Measurements from ENCODE around the gene CLDN18.

CLDN18 gene

DNA sequence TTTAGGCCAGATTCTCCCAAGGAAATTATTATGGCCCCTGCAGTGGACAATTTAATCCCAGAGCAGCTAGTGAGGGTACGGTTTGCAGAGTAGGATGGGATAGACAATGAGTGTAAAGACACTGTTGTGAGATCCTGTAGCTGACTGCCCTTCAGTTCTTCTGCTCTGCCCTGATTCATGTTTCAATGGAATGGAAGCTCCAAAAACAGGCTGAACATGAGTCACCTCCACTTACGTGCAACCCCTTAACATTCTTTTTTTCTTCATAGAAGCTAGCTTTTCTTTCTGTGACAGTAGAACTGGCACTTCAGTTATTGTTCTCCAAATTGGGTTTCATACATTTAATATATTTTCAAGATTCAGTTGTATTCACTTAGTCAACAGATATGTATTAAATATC is 32.1 kb downstream of the CLDN18 start:
- Histone ChIP-seq H3K9me3 (ENCODE audit: control insufficient read depth in 5 of 5, low read length in 5 of 5) (no peaks in the 10 kb centered on the region), H3K36me3 (ENCODE audit: control insufficient read depth in 5 of 5, insufficient read depth in 5 of 5, low read length in 5 of 5) (peaks cover 0 to 7% (median 3%) of the 10 kb centered on the region in 5 donors), H3K4me1 (ENCODE audit: control insufficient read depth in 5 of 5, insufficient read depth in 5 of 5, low read length in 5 of 5) (peaks cover 0 to 3% (median 0%) of the 10 kb centered on the region in 5 donors), H3K4me3 (ENCODE audit: low read depth in 1 of 5, low read length in 5 of 5) (no peak overlapping the region), H3K9ac (ENCODE audit: low read length in 5 of 5) (no peak overlapping the region), H3K27ac (ENCODE audit: low read depth, low read length) (no peak overlapping the region), H3K27me3 (ENCODE audit: control insufficient read depth in 5 of 5, insufficient read depth in 4 of 5, low read length in 5 of 5) (no peaks in the 10 kb centered on the region)

DNA sequence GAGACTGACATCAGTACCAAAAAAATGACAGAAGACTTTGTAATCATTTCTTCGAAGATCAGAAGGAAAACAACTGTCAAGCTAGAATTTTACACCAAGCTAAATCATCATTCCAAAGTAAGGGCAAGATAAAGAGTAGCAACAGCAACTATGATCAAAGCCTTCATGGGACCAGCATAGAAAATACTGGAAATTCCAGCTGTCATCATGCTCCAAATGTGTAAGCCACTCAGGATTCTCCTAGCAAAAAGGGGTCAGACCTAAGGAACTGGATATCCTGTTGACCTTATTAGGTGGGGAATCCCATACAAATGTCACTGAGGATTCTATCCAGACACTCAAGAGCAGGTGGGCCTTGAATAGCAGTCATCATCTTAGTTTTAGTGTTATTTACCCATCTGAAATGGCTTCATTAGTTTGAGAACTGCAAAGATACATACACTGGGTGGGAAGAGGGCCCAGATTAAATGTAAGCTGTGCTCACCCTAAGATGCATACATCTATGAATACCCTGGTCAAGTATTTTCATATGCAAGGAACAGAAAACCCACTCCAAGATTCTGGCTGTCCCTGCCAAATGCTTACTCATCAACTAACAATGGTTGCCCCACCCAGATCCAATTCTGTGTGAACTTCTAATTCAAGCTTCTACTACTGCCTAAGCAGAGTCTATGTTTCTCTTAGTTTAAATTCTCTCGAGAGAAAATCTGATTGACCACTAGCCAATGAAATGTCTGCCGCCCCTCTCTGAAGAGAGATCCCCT is 33.5 kb downstream of the CLDN18 start:
- no peak overlapping the region for H3K27ac ChIP-seq (ENCODE audit: low read depth, low read length)
- peaks cover 0 to 3% (median 0%) of the 10 kb centered on the region in 5 donors for H3K4me1 ChIP-seq (ENCODE audit: control insufficient read depth in 5 of 5, insufficient read depth in 5 of 5, low read length in 5 of 5)
- H3K27me3 ChIP-seq (ENCODE audit: control insufficient read depth in 5 of 5, insufficient read depth in 4 of 5, low read length in 5 of 5) = no peaks in the 10 kb centered on the region
- no peak overlapping the region for H3K4me3 ChIP-seq (ENCODE audit: low read depth in 1 of 5, low read length in 5 of 5)
- no peak overlapping the region for H3K9ac ChIP-seq (ENCODE audit: low read length in 5 of 5)
- peaks cover under 1 to 14% (median 10%) of the 10 kb centered on the region in 5 donors for H3K36me3 ChIP-seq (ENCODE audit: control insufficient read depth in 5 of 5, insufficient read depth in 5 of 5, low read length in 5 of 5)
- H3K9me3 ChIP-seq (ENCODE audit: control insufficient read depth in 5 of 5, low read length in 5 of 5) = no peaks in the 10 kb centered on the region

DNA sequence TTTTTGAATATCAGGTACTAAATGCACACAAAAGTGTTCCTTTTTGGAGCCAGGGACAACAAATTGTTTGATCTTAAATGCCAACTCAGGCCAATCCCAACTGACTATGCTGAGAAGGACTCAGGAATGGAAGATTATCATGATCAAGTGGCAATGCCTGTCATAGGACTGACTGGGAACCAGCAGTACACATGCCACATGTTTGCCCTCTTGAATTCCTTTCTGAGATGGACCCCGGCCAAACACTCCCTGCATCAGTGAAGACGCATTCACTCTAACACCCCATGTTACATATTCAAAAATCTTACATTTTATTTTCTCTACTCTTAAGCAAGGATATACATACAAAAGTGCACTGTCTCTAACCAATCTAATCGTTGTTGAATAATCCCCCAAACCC is 36.1 kb downstream of the CLDN18 start:
- Histone ChIP-seq H3K9me3 (ENCODE audit: control insufficient read depth in 5 of 5, low read length in 5 of 5) (no peaks in the 10 kb centered on the region), H3K27me3 (ENCODE audit: control insufficient read depth in 5 of 5, insufficient read depth in 4 of 5, low read length in 5 of 5) (no peaks in the 10 kb centered on the region), H3K4me3 (ENCODE audit: low read depth in 1 of 5, low read length in 5 of 5) (no peak overlapping the region), H3K4me1 (ENCODE audit: control insufficient read depth in 5 of 5, insufficient read depth in 5 of 5, low read length in 5 of 5) (peaks cover 0 to 3% (median 0%) of the 10 kb centered on the region in 5 donors), H3K36me3 (ENCODE audit: control insufficient read depth in 5 of 5, insufficient read depth in 5 of 5, low read length in 5 of 5) (peaks cover 10 to 24% (median 14%) of the 10 kb centered on the region in 5 donors), H3K27ac (ENCODE audit: low read depth, low read length) (no peak overlapping the region), H3K9ac (ENCODE audit: low read length in 5 of 5) (no peak overlapping the region)

DNA sequence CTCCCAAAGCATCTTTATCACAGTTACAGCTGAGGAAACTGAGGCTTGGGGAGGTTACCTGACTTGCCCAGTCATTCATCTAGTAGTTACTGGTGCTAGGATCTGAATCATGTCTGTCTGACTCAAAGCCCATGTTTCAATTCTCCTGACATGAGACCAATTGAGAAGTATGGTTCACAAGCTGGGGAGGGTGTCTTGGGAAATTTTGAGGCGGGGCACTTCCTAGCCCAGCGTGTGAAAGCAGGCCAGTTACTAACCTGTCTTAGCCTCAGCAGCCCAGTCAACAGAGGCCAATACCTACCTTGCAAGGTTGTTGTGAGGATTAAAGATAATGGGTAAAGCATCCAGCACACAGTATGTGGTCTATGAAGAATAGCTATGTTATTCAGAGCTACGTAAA is 37.0 kb downstream of the CLDN18 start:
- Histone ChIP-seq H3K9ac (ENCODE audit: low read length in 5 of 5) (no peak overlapping the region), H3K4me1 (ENCODE audit: control insufficient read depth in 5 of 5, insufficient read depth in 5 of 5, low read length in 5 of 5) (peaks cover 0 to 3% (median 0%) of the 10 kb centered on the region in 5 donors), H3K4me3 (ENCODE audit: low read depth in 1 of 5, low read length in 5 of 5) (no peak overlapping the region), H3K36me3 (ENCODE audit: control insufficient read depth in 5 of 5, insufficient read depth in 5 of 5, low read length in 5 of 5) (peaks cover 10 to 28% (median 16%) of the 10 kb centered on the region in 5 donors), H3K27ac (ENCODE audit: low read depth, low read length) (no peak overlapping the region), H3K9me3 (ENCODE audit: control insufficient read depth in 5 of 5, low read length in 5 of 5) (no peaks in the 10 kb centered on the region), H3K27me3 (ENCODE audit: control insufficient read depth in 5 of 5, insufficient read depth in 4 of 5, low read length in 5 of 5) (no peaks in the 10 kb centered on the region)

DNA sequence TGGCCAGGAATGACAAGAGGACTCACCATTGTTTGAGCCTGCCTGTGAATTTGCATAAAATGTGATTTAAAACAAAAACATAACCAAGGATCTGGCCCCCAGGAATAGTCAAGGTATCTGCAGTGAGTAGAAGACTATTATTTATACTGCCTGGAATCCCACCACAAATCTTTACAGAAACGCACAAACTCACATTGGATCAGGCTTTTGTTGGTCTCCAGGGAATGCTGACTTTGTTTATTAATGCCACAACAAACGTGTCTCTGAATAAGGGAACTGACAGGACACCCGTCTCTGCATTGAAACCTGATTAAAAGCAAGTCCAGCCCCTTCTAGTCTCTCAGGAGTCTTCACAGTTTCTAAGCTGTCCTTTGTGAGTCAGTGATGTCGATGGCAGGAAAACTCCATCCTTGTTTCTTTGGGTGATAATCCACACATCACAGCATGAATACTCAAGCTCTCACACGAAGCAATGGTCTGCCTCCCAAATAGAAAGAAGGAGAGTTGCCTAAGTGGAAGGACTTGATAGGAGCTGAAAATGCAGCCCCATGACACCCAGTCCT is 37.7 kb downstream of the CLDN18 start:
- H3K4me3 ChIP-seq (ENCODE audit: low read depth in 1 of 5, low read length in 5 of 5) = no peak overlapping the region
- H3K27ac ChIP-seq (ENCODE audit: low read depth, low read length) = no peak overlapping the region
- no peaks in the 10 kb centered on the region for H3K9me3 ChIP-seq (ENCODE audit: control insufficient read depth in 5 of 5, low read length in 5 of 5)
- H3K9ac ChIP-seq (ENCODE audit: low read length in 5 of 5) = no peak overlapping the region
- peaks cover 0 to 3% (median 0%) of the 10 kb centered on the region in 5 donors for H3K4me1 ChIP-seq (ENCODE audit: control insufficient read depth in 5 of 5, insufficient read depth in 5 of 5, low read length in 5 of 5)
- H3K36me3 ChIP-seq (ENCODE audit: control insufficient read depth in 5 of 5, insufficient read depth in 5 of 5, low read length in 5 of 5) = peaks cover 10 to 34% (median 16%) of the 10 kb centered on the region in 5 donors
- no peaks in the 10 kb centered on the region for H3K27me3 ChIP-seq (ENCODE audit: control insufficient read depth in 5 of 5, insufficient read depth in 4 of 5, low read length in 5 of 5)

DNA sequence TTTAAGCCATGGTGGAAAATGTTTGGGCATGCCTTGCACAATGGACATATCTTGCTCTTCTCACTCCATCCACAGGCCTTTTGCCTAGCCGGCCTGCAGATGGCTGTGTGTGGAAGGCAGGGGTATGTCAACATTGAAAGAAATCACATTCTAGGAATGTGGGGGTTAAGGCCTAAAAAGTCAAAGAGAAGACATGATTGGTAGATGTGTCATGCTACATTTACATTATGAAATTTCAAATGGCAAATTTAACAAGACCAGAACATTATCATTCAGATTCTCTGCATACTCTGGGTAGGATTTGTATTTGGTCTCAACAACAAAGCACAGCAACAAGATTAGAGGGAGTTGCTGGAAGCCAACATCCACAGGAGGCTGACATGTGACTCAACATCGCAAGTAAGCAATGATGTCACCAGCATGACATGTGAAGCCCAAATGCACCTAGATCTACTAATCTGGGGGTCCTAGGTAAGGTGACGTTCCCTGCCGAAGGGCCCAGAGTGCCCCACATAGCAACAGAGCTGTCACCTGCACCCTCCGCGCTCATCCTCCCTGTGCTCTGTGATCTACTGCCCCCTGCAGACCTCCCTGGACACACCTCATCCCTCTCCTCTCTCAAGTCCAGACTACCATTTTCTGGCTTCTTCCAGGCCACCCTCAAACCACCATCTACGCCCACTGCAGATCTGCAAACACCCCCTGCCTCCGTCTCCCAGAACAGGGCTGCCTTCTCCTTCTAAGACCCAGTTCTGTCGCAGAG is 39.4 kb downstream of the CLDN18 start:
- H3K27ac ChIP-seq (ENCODE audit: low read depth, low read length) = no peak overlapping the region
- no peak overlapping the region for H3K4me3 ChIP-seq (ENCODE audit: low read depth in 1 of 5, low read length in 5 of 5)
- H3K9ac ChIP-seq (ENCODE audit: low read length in 5 of 5) = no peak overlapping the region
- peaks cover 15 to 37% (median 21%) of the 10 kb centered on the region in 5 donors for H3K36me3 ChIP-seq (ENCODE audit: control insufficient read depth in 5 of 5, insufficient read depth in 5 of 5, low read length in 5 of 5)
- H3K4me1 ChIP-seq (ENCODE audit: control insufficient read depth in 5 of 5, insufficient read depth in 5 of 5, low read length in 5 of 5) = no peaks in the 10 kb centered on the region
- no peaks in the 10 kb centered on the region for H3K9me3 ChIP-seq (ENCODE audit: control insufficient read depth in 5 of 5, low read length in 5 of 5)
- H3K27me3 ChIP-seq (ENCODE audit: control insufficient read depth in 5 of 5, insufficient read depth in 4 of 5, low read length in 5 of 5) = no peaks in the 10 kb centered on the region

DNA sequence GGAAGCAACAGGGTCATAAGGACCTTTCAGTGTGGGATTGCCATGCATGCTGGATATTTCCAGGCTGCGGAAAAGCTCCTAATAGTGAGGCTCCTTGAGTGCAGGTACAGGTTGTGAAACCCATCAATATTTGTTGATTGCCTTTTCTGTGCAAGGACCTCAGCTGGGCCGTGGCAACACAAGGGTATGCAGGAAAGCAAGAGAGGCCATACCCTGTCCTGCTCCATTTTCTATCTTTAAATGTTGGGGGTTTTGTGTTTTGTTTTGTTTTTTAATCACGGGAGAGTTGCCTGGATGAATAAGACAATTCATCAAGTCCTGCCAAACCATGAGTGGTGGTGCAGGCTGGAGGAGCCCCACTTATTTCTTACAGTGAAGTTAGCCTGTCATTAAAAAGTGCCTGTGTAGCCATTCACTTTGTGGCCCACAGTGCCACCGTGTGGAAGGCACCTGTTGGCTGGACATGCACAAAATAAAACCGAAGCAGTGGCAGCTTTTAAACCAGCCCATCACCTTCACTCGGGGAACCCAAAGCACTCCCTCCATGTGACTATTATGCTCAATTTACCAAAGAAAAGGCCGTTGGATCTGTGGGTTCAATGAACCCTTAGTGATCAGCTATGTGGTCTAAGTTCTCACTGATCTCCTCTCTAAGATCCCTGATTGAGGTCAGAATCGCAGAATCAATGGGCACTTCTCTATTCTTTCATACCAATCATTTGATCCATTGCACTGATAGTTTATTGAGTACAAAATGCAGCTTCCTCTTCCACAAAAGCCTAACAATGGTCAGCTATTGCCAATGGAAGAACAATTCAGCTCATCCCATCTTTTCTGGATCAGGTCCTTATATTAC is 42.2 kb downstream of the CLDN18 start:
- Histone ChIP-seq H3K27ac (ENCODE audit: low read depth, low read length) (no peak overlapping the region), H3K4me3 (ENCODE audit: low read depth in 1 of 5, low read length in 5 of 5) (no peak overlapping the region), H3K36me3 (ENCODE audit: control insufficient read depth in 5 of 5, insufficient read depth in 5 of 5, low read length in 5 of 5) (peaks cover 15 to 29% (median 21%) of the 10 kb centered on the region in 5 donors), H3K27me3 (ENCODE audit: control insufficient read depth in 5 of 5, insufficient read depth in 4 of 5, low read length in 5 of 5) (no peaks in the 10 kb centered on the region), H3K4me1 (ENCODE audit: control insufficient read depth in 5 of 5, insufficient read depth in 5 of 5, low read length in 5 of 5) (peaks cover 0 to 5% (median 0%) of the 10 kb centered on the region in 5 donors), H3K9ac (ENCODE audit: low read length in 5 of 5) (no peak overlapping the region), H3K9me3 (ENCODE audit: control insufficient read depth in 5 of 5, low read length in 5 of 5) (no peaks in the 10 kb centered on the region)

DNA sequence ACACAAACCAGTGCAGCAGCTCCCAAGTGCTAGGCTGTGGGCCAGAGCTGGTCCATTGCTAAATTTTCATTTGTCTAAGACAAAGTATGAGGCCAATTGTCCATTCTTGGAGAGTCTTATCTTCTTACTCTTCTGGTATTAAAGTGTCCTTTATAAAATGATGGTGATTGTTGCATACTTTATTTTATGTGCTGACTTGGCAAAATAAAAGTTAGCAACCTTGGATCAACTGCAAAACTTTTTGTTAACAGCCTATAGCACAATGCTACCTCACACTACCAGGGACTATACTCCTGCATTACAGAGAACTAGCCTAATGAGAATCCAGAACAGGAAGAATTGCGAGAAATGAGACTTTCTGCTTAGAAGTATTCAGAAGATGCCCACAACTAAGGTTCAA is 44.1 kb downstream of the CLDN18 start:
- Histone ChIP-seq H3K27ac (ENCODE audit: low read depth, low read length) (no peak overlapping the region), H3K4me3 (ENCODE audit: low read depth in 1 of 5, low read length in 5 of 5) (no peak overlapping the region), H3K9me3 (ENCODE audit: control insufficient read depth in 5 of 5, low read length in 5 of 5) (no peaks in the 10 kb centered on the region), H3K4me1 (ENCODE audit: control insufficient read depth in 5 of 5, insufficient read depth in 5 of 5, low read length in 5 of 5) (peaks cover 0 to 9% (median 0%) of the 10 kb centered on the region in 5 donors), H3K27me3 (ENCODE audit: control insufficient read depth in 5 of 5, insufficient read depth in 4 of 5, low read length in 5 of 5) (no peaks in the 10 kb centered on the region), H3K9ac (ENCODE audit: low read length in 5 of 5) (no peak overlapping the region), H3K36me3 (ENCODE audit: control insufficient read depth in 5 of 5, insufficient read depth in 5 of 5, low read length in 5 of 5) (peaks cover 6 to 17% (median 11%) of the 10 kb centered on the region in 5 donors)

DNA sequence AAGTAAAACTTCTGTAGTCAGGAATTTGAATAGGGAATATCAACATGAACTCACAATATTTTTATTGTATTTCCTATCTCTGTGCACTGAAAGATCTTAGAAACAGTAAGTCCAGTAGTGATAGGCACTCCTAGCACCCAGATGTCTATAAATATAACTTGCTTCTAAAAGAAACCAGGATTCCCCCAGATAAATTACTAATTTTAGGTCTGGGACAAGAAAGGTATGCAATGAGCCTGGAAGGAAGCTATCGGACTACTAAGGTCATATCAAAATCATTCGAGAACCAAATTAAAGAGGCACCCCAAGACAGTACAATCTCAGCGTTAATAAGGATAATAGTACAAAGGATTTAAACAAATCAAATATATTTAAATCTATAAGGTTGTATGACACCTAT is 47.4 kb downstream of the CLDN18 start:
- H3K27me3 ChIP-seq (ENCODE audit: control insufficient read depth in 5 of 5, insufficient read depth in 4 of 5, low read length in 5 of 5) = no peaks in the 10 kb centered on the region
- no peaks in the 10 kb centered on the region for H3K9me3 ChIP-seq (ENCODE audit: control insufficient read depth in 5 of 5, low read length in 5 of 5)

More for the DNA sequence above, 47.4 kb downstream of the CLDN18 start:
- peaks cover 11 to 25% (median 15%) of the 10 kb centered on the region in 5 donors for H3K36me3 ChIP-seq (ENCODE audit: control insufficient read depth in 5 of 5, insufficient read depth in 5 of 5, low read length in 5 of 5)
- no peak overlapping the region for H3K9ac ChIP-seq (ENCODE audit: low read length in 5 of 5)
- peaks cover 0 to 15% (median 5%) of the 10 kb centered on the region in 5 donors for H3K4me1 ChIP-seq (ENCODE audit: control insufficient read depth in 5 of 5, insufficient read depth in 5 of 5, low read length in 5 of 5)
- no peak overlapping the region for H3K27ac ChIP-seq (ENCODE audit: low read depth, low read length)
- H3K4me3 ChIP-seq (ENCODE audit: low read depth in 1 of 5, low read length in 5 of 5) = no peak overlapping the region

Measured in subcutaneous abdominal adipose tissue (tissue), 5 donors.